CD4-positive, alpha-beta T cell treated with Interleukin-21 for 1 hour (primary cell): ENCODE data around the gene PTPRQ.
"Not testable (repeated sequence)": the region's sequence is repeated elsewhere in the genome, so short reads cannot be mapped to it uniquely, and the experiment has no call there.

ENCODE experiments used
- DNase-seq: peaks from one replicate; pipeline ENCODE4 v3.0.0-alpha.2; 2020

PTPRQ gene

DNA sequence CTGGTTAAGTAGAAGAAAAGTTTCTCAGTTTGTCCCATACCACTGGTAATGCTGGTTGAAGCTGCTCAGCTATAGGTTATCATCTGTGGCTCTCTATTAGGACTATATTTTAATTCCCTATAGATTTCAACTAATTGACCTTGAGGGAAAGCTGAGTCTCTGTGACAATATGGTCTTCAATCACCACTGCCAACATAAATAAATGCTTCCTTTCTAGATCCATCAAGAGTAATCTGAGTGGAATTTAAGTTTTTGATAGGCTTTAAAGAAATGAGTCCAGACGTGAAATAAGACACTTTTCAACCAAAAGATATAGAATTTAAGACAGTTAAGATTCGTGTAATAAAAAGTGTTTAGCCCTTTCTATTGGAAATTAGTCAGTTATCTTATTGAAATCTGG, 199.9 kb downstream of the PTPRQ start:
- no peak for DNase-seq

DNA sequence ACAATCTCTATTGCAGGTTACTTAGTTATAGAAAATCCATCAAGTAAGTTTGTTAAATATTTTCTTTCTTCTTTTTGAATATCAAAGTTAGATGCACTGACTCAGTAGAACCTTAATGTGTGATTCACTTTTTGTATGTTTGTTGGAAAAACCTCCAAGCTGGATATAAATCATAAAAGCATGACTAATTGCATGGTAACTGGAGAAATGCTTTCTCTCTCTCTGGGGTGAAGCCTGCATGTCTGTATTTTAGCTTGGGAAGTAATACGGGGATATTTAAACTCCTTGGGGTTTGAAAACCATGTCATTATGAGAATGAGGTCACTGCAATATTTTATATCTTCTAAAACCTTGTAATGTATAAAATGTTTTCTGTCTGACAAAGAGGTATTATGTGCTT, 204.8 kb downstream of the PTPRQ start:
- DNase-seq = no peak

DNA sequence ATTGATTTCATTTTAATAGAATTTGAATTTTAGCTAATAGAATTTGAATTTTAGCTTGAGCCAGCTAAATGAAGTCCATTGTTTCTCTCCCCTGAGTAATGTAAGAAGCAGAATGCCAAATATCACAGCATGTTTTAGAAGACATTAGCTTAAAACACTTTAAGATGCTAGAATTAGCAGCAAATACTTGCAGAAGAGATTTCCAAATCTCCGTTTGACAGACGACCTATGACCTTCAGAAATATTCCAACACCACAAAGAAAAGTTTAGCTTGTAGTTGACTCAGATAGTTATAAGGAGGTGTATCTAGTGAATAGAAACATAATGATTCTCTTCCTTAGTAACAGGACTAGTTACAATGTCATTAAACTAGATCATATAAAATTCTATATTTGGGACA, 211.7 kb downstream of the PTPRQ start:
- no peak for DNase-seq

DNA sequence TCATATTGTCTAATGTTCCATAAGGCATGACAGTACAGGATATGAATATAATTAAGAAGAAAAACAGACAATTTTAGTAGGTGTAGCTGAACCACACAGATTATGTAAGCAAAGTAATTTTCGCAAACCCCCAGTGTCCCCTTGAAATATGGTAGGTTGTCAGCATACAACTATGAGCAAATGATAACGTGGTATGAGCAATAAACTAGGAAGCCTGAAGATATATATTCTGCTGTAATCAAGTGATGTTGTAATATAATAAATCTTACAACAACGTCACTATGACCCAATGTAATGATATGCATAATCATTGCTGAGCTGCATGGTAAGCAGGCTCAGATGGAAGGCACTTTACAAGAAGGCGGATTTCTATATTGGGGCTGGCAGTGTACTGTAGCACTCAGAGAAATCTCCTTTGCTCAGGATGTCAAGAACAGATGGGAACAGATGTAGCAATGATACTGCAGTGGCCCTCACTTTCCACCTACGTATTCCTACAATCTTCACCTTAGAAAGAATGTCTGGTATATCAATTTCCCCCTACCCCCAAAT, 215.6 kb downstream of the PTPRQ start:
- no peak for DNase-seq

DNA sequence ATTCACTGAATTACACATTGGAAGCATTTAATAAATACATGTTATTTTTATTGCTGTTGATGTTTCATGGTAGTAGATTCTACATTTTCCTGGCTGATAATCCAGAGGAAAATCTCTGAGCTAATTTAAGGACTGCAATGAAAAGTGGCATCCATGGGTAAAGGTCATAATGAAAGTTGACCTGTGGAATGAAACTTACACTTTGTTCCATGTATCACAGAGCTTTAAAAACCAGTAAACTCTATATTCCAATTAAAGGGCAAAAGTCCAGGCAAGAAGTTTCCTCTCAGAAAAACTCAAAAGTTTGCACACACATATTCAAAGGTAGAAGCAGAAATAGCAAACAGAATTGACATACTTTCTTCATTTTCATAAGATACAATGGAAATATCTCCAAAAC, 218.6 kb downstream of the PTPRQ start:
- no peak for DNase-seq

DNA sequence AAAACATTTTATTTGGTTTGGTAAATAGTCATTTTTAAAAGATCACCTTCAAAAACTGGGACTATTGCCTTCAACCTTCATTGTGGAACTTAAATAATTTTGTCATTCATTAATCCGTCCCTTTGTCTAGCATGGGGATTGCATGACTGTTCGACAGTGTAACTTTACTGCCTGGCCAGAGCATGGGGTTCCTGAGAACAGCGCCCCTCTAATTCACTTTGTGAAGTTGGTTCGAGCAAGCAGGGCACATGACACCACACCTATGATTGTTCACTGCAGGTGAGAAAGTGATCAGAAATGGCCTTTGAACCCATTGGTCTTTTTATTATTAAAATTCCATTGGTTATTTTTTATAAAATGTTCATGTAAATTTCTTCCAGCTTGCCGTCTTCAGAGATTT, 226.2 kb downstream of the PTPRQ start:
- no peak for DNase-seq

DNA sequence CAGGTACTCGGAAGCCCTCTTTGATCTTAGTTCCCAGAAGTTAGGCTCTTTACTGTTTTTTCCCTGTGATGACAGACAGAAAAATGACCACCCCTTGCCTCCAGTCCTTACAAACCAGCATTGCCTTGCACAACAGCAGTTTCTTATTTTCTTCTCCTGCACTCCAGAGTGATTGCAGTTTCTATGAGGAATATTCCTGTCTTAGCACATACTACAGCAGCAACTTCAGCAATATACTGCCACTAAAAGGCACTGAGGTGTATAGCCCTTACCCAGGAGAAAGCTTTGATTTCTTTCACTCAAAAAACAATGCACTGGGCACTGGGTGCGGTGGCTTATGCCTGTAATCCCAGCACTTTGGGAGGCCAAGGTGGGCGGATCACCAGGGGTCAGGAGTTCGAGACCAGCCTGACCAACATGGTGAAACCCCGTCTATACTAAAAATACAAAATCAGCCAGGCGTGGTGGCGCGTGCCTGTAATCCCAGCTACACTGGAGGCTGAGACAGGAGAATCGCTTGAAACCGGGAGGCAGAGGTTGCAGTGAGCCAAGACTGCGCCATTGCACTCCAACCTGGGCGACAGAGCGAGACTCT, 232.1 kb downstream of the PTPRQ start:
- not testable (repeated sequence) for DNase-seq

DNA sequence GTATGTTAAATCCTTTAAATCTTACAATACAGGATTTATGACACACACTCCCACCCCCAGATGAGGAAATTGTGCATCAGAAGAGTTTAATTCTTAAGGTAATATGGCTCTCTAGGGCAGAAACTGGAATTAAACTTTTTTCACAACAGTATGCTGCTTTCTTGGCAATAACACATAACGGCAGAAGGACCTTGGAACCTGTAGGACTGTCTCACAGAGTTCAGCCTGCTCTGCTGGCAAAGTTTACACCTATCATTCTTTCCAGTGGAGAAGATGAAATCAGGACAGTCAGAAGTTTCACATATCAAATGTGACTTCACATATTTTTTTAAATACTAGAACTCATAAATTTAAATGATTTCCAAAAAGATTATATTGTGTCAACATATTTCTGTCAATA, 232.8 kb downstream of the PTPRQ start:
- no peak for DNase-seq

DNA sequence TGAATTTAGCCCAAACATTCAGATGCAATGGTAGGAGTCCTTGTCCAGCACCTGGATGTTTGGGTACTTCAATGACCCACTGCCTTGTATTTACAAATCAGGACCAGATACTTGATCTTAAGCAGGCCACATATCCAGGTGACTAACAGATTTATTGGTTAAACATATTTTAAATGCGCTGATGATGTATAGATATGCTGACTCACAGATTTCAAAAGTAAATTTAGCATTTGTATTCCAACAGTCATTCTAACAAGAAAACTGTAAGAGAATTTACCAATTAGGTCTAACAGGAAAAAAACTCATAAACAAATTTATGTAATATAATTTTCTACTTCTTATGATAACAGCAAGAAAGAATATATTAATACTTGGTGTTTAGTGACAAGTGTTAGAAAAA, 234.0 kb downstream of the PTPRQ start:
- no peak for DNase-seq

DNA sequence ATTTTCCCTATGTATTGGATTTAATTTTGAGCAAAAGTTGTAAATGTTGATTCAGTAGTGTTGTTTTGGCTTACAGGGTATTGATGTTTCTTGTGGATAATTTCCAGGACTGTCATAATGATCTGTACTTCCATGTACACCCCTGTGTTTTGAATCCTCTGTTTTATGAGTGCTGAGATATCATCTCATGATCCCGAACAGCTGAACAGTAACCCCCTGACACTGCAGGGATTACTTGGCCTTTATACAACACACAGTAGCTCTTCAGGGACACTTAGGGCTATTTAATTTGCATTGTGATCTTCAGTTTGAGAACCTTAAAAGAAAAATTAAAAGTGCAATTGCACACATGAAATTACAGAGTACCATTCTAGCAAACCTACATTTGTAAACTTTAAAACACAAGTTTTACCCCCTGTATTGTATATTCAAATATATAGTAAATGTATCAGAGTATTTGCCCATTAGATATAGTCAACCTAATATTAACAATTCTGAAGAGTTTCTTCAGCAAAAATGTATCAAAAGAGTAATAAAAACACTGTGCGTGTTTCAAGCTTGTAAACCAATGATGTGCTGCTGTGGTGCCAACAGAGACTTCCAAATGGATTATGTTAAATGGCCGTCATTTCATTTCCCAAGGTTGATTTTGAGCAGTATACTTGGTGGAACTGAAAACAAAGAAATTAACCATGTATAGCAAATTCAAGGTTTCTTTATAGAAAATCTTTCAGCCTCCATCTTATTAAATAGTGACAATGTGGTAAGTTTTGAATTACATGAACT, 235.5 kb downstream of the PTPRQ start:
- no peak for DNase-seq

DNA sequence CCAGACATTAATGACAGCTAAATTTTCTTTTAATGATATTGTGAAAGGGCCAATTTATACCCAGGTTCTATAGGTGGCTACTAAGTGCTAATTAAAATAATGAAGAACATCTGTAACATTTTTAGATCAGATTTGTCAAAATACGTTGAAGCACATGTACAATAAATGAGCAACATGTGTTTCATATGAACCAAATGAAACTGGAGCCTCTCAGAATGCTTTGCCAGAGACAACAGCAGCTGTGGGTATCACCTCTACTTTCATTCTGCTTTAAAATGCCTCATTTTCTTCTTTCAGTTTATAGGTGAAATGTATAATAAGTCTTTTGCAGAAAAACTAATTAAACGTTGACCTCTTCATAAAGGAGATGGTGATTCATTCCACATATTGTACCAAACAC, 237.3 kb downstream of the PTPRQ start:
- DNase-seq = no peak

DNA sequence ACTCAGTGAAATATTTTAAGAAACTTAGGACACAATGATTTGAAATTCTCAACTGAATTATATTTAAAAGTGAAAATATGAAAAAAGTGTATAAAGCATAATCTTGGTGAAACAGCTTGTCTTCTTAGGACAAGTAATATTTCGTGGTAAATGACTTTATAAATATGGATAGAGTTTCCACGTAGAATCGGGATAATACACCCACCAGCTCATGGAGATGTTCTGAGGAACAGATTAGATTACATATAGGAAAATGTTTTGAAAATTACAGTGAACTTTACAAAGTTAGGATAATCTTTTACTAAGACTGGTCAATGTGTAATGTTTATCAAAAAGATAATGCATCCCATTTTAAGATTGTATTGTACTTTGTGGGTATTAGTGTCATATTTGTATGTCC, 237.8 kb downstream of the PTPRQ start:
- DNase-seq = no peak

DNA sequence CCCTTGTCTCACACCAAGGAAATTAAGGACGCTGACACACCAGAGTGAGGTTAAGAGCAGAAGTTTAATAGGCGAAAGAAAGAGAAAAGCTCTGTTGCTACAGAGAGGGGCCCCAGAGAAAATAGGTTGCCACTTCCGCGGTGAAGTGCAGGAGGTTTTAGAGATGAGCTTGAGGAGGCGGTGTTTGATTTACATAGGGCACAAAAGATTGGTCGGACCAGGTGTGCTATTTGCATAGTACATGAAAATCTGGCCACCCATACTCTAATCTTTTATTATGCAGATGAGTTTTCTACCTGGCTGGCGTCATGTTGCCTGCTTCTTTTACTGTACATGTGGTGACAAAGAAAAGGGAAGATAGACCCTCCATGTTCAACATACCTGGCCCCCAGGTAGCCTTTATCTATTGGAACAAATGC, 240.1 kb downstream of the PTPRQ start:
- no peak for DNase-seq

DNA sequence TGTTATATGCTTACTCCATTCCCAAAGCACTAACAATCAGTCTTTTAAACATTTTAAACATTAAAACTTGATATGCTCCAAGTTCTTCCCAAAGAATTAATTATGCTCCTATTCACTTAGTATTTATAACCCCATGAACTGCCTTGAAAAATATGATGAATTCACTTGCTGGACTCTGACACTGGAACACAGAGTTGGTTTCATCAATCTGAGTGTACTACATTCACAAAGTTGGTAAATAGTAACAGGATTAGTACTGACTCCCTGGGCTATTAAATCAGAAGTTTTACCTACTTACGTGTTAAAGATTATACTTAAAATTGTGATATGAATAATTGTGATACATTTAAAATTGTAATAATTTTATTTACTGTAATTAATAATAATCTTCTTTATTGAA, 246.1 kb downstream of the PTPRQ start:
- no peak for DNase-seq

DNA sequence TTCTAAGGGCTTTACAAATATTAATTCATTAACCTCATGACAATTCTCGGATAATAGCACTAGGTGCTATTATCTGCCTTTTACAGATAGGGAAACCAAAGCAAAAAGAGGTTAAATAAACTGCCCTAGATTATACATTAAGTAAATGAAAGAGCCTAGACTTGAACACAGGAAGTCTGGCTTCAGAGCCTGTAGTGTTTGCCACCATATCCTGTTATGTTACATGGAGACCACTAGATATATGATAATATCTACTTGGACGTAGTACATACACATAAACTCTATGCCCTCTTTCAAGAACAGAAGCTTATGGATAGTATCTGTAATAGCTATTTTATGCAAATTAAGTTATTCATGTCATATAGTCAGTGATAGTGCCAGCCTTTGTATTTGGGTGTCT, 246.5 kb downstream of the PTPRQ start:
- no peak for DNase-seq

DNA sequence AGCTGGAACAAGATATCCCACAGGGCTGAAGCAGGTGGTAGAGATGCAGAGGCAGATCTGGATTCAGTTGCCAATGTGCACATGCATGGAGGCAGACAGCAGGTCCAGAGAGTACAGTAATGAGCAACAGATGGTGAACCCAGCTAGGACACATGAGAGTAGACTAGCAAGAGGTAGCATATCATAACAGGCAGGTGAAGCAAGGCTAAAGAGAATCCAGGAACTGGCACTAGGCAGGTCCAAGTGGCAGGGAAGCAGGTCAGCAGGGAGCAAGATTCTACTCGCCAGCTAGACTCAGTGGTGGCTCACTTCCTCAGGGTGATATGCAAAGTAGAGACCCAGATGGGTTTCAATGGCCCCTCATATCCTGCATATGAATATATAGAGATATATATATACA, 248.1 kb downstream of the PTPRQ start:
- DNase-seq = no peak

DNA sequence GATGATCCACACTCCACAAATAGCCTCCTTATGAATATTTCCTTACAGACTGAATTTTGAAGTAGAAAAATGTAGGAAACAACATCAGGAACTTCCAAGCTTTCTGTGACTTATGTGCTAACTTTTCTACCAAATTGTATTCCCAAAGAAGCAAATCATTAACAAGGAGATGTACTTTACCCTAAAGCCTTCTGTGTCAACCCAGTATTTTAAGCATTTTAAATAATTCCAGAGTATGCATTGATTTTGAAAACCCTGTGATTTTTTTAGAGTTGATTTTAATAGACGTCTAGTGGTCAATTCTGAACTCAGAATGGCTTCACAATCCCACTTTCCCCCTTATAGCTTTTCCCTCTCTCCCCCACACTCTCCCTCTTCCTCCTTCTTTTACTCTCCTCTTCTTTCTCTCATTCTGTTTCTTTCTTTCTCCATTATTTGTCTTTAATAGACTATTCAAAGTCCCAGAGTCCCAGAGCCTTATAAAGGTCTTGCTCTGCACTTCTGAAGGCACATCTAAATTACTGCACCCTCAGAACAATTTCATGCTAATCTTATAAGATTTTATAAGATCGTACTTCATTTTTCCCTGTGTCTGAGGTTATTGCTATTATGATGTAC, 253.3 kb downstream of the PTPRQ start:
- no peak for DNase-seq

DNA sequence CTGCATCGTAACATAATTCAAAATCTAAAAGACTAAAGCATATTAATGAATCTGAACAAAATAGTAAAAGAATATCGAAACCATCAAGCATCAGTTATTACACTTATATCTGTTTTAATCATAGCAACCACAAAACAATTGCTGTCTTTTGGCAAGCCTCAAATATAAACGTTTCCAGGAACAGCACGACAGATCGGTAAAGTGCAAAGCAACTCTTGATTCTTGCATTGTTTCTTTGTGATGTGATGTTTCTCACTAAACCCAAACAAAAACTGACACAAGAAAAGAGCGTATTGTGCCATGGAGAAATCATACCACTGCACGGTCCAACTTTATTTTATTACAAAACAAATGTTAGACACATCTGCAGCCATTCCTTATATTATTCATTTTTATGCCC, 254.2 kb downstream of the PTPRQ start:
- no peak for DNase-seq

DNA sequence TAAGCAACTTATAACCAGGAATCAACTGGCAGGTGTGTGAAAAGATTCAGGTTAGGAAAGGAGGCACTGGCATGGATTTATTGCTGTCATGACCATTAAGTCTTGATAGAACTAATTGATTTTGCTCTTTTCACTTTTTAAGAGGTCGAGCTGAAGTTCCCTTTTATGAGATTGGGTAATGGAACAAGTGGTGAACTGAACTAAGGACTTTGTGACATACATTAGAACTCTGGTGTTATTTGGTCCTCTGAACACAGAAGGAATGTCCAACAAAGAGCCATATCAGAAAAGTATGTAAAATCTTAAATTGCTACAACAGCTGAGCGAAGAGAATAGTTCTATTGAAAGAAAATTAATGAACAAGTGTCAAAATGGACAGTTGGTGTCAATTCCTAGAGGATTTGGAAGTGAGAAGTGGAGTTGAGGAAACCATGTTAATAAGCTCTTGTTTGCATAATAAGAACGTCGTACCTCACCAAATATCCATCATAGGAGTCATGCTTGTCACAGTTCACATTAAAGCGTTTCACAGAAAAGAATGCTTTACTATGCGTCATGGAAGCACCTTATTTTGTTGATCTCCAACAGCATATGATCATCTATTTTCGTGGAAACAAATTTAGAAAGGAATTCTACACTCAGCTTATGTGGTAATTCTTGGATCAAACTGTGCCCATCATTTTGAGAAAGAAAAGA, 255.0 kb downstream of the PTPRQ start:
- DNase-seq = no peak

DNA sequence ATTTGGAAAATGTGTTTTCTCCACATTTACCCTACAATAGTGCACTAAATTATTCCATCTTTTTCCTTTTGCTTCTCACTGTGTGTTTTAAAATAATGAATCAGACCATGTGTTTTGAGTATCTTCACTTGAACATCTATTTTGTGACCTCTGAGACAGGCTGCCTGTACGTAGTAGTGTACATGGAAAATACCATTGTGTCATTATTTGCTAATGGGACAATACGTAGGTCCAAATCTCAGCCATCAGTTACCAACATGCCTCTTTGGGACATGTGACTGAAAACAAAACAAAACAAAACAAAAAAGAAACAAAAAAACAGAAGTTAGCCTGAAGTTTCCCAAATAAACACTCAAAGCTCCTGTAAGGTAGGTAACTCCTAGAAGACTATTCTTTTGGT, 256.3 kb downstream of the PTPRQ start:
- no peak for DNase-seq

DNA sequence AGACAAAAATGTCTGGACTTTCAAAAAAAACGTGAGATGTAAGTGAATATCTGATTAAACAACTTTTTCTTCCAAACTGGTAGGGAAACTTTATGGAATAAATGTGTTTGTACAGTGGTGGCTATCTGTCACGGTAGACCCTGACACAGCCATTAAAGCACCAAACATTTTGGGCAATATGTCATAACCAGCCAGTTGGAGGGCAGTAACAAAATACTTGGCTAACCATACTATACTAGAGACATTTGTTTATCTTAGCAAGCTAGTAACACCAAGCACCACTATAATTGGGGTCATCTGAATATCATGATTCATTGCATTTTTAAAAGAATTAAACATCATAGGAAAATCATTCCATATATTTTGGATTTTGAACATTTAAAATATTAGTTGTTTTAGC, 257.4 kb downstream of the PTPRQ start:
- no peak for DNase-seq

DNA sequence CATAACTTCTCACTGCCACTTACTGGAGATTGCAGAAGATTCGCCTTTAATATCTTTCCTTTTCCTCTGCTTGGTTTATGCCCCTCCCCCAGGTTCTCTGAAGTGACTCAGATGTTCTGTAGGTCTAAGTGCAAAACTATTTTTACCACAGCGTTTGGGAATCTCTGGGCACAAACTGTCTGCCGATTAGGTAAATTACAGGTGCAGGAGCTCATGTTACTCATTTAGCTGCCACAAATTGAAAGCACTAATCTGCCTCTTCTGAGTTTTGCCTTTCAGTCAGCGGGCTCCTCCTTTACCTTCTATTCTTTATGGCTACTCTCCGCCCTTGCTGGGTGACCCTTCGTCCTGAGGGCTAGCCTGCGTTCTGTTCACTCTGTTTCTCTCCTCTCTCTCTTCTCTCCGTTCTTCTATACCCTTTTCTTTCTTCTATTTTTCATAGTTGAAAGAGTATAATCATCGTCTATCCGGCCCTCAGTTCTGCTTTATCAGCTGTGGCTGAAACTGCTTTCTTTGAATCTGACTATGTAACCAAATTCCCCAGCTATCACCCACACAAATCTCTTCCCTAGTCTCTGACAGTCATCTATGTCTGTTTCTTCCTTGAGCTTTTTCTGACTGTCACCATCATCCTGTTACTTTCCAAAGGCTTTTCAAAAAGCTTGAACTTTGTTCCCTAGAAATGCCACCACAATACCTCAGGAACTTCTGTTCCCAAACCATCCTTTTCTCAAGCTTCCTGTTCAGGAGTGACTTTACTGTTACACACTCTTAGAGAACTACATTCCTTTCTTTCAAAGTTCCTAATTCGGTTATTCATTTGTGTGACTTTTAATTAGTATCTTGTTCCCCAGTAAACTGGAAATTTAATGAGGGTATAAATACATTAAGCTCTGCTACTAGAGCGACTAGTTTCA, 259.1 kb downstream of the PTPRQ start:
- no peak for DNase-seq

DNA sequence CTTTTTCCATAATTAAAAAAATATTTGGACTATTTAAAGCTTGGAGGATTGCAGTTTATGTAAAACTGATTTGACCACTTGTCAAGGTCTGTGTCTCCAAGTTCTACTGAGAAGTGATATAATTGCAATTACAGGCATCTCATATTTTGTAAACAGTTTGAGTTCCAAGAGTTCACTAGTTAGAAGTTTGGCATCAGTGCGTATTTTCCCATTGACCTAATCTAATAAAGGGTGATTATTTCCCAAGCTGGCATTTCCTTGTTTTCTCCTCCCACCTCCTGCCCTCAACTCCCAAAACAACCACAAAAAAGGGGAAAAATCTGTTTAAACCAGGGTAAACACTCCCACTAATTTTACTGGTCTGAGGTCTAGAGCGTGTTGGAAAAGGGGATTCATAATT, 260.4 kb downstream of the PTPRQ start:
- no peak for DNase-seq
